ES-I3 (cell line): Measurements from ENCODE around the gene TRAPPC8.

Source experiments
- H3K36me3 ChIP-seq: 2 replicates; pipeline ENCODE4 v1.6.1; 2013; ENCODE audit warnings: mild to moderate bottlenecking, low read length, control low read depth, moderate library complexity; ENCODE audit not compliant: insufficient read depth
- H3K4me1 ChIP-seq: 2 replicates; pipeline ENCODE4 v1.6.1; 2013; ENCODE audit warnings: mild to moderate bottlenecking, control low read depth, low read length; ENCODE audit not compliant: insufficient read depth
- H3K9ac ChIP-seq: 2 replicates; pipeline ENCODE4 v1.6.1; 2013; ENCODE audit warnings: low read depth, mild to moderate bottlenecking, low read length, moderate library complexity
- H3K9me3 ChIP-seq: 2 replicates; pipeline ENCODE4 v1.6.1; 2013; ENCODE audit warnings: mild to moderate bottlenecking, low read length, moderate library complexity; ENCODE audit not compliant: control insufficient read depth, insufficient read depth

Gene TRAPPC8

GRCh38 chr18:31942999-31943877 is at the start of gene TRAPPC8:
Gene TRAPPC8, minus strand, starts transcription at chr18:31943128. Its CDS starts 364 bp downstream, at chr18:31942764.
- Histone ChIP-seq H3K9me3 (no peaks in the 10 kb centered on the region; the same call in 1 of the 2 replicates), H3K36me3 (no peaks in the 10 kb centered on the region), H3K4me1 (peaks cover 3% of the 10 kb centered on the region; the same call in 1 of the 2 replicates), H3K9ac (peak within 1 kb of the TSS; percentile 99)

DNA sequence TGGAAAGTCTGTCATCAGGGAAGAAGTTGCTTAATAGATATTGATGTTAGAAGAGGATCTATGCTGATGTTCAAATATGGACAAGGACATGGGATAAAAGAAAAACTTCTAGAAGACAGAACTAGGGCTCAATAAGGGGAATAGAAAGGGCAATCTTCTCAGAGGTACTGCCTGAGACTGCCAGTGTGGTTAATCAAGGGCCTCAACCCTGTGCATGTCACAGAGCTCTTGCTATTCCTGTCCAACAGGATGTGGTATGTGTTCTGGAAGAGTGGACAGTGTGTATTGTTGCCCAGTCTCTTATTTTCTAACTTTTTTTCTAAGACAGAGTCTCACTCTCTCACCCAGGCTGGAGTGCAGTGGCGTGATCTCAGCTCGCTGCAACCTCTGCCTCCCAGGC is 47.9 kb upstream of the TRAPPC8 start:
- Histone ChIP-seq H3K9ac (no peak overlapping the region), H3K36me3 (no peaks in the 10 kb centered on the region), H3K4me1 (peaks cover 5% of the 10 kb centered on the region), H3K9me3 (no peaks in the 10 kb centered on the region)

DNA sequence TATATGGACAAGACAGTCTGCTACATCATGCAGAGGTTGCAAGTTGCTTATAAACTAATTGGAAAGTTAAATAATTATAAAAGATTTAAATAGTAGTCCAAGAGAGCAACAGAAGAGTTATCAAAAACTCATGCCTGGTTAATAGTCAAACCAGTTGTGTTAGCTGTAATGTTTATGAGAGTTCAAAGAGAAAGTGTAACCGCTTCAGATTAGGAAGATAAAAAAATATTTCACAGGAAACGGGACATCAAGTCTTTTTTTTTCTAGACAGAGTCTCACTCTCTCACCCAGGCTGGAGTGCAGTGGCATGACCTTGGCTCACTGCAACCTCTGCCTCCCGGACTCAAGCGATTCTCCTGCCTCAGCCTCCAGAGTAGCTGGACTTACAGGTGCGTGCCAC is 41.0 kb upstream of the TRAPPC8 start:
- no peak overlapping the region for H3K9ac ChIP-seq
- no peaks in the 10 kb centered on the region for H3K4me1 ChIP-seq
- H3K9me3 ChIP-seq, result no peaks in the 10 kb centered on the region; the same call in 1 of the 2 replicates
- H3K36me3 ChIP-seq, result no peaks in the 10 kb centered on the region

DNA sequence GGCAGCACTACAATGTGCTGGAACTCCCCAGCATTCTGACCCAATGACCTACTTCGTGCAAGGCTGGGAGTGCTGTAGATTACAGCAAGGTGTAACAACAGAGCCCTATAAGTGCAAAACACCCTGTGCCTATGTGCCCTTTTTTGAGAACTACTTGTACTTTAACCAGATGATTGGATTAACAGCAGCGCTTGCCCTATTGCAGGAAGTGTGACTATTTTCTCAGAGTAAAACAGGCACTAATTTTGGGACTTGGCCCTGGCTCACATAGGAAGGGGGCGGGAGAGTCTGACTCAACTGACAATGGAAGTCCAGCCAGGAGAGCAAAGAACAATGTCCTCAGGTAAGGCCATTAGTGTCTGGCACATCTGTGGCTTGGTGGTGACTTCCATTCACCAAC is 40.1 kb upstream of the TRAPPC8 start:
- H3K4me1 ChIP-seq, result no peaks in the 10 kb centered on the region
- H3K36me3 ChIP-seq, result no peaks in the 10 kb centered on the region
- peaks cover 9% of the 10 kb centered on the region; the same call in 1 of the 2 replicates for H3K9me3 ChIP-seq
- no peak overlapping the region for H3K9ac ChIP-seq

- H3K9ac ChIP-seq, result no peak overlapping the region
- no peaks in the 10 kb centered on the region for H3K4me1 ChIP-seq
- H3K36me3 ChIP-seq, result no peaks in the 10 kb centered on the region
- H3K9me3 ChIP-seq, result peaks cover 12% of the 10 kb centered on the region; the same call in 1 of the 2 replicates
These were observed 37.9 kb upstream of the TRAPPC8 start for GRCh38 chr18:31980863-31981262.

- no peak overlapping the region for H3K9ac ChIP-seq
- H3K4me1 ChIP-seq, result no peaks in the 10 kb centered on the region
- H3K36me3 ChIP-seq, result no peaks in the 10 kb centered on the region
- H3K9me3 ChIP-seq, result peaks cover 12% of the 10 kb centered on the region; the same call in 1 of the 2 replicates
These were observed 36.8 kb upstream of the TRAPPC8 start for GRCh38 chr18:31979714-31980113.

- H3K9me3 ChIP-seq, result peaks cover 23% of the 10 kb centered on the region; the same call in 1 of the 2 replicates
- H3K9ac ChIP-seq, result no peak overlapping the region
- H3K4me1 ChIP-seq, result no peaks in the 10 kb centered on the region
- H3K36me3 ChIP-seq, result no peaks in the 10 kb centered on the region
These were observed 35.7 kb upstream of the TRAPPC8 start for GRCh38 chr18:31978616-31979015.

DNA sequence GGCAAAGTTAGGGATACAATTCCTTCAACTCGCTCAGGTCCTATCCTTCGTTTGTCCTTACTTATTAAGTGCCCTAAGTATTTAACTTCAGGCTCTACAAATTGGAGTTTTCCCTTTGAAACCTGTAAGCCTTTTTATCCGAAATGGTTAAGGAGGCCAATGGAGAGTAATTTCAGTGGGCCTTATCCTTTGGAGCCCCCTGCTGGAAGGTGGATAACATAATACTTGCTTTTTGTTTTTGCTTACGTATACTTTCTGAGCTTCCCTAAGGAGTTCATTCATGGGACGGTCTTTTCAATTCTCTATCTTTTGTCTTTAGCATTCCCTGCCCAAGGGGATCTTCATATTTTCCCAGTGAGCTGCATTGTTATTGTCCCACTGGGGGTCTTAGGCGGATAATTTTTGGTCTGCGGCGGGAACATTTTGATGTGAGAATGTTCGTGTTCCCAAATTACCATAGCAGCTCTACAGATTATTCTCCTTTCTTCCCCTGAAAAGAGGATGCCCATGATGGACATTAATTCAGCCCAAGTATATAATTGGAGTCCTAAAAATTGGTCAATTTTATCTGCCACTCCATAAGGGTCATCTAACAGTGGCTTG is 34.4 kb upstream of the TRAPPC8 start:
- no peaks in the 10 kb centered on the region for H3K4me1 ChIP-seq
- H3K36me3 ChIP-seq, result no peaks in the 10 kb centered on the region
- no peak overlapping the region for H3K9ac ChIP-seq
- peaks cover 28% of the 10 kb centered on the region; the same call in 1 of the 2 replicates for H3K9me3 ChIP-seq

DNA sequence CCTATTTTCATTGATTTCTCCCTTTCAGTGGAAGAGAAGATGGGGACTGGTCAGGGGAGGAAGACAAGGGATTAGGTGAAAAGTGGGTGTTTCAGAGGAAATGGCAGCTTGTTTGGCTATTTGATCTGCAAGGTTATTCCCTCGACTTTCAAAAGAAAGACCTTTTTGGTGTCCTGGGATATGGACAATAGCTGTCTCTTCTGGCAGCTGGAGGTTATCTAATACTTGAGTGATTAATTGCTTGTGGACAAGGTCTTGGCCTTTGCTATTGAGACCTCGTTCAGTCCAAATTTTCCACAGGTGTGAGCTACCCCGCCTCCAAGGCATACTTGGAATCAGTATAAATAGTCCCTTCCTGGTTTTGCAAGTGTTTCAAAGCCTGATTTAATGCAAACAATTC is 33.3 kb upstream of the TRAPPC8 start:
- no peak overlapping the region for H3K9ac ChIP-seq
- no peaks in the 10 kb centered on the region for H3K4me1 ChIP-seq
- no peaks in the 10 kb centered on the region for H3K36me3 ChIP-seq
- peaks cover 29% of the 10 kb centered on the region; the same call in 1 of the 2 replicates for H3K9me3 ChIP-seq

DNA sequence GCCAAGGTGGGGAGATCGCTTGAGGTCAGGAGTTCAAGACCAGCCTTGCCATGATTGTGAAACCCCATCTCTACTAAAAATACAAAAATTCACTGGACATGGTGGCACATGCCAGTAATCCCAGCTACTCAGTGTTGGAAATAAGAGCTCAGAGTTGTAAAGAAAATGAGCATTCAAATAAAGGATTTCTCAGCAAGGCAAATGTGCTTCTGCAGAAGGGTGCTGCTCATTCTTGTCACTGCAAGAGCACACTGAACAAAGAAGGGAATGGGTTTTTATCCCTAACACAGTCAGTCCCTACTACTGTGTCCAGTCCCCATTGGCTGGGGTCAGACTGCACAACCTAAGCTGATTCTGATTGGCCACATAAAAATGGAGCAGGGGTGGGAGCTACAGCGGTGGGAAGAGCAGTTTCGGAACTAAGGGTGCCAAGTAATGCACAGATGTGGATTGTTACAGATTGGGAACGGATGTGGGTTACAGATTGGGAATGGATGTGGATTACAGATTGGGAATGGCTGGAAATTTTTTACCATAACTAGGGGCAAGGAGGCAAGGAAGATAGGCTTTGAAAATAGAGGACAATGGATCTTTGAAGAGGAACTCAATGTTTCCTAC is 31.1 kb upstream of the TRAPPC8 start:
- H3K4me1 ChIP-seq, result no peaks in the 10 kb centered on the region
- no peak overlapping the region for H3K9ac ChIP-seq
- H3K9me3 ChIP-seq, result peaks cover 29% of the 10 kb centered on the region; the same call in 1 of the 2 replicates
- H3K36me3 ChIP-seq, result no peaks in the 10 kb centered on the region

- Histone ChIP-seq H3K36me3 (no peaks in the 10 kb centered on the region), H3K9me3 (peaks cover 17% of the 10 kb centered on the region; the same call in 1 of the 2 replicates), H3K9ac (no peak overlapping the region), H3K4me1 (no peaks in the 10 kb centered on the region)
These were observed 27.7 kb upstream of the TRAPPC8 start for GRCh38 chr18:31970617-31971016.

DNA sequence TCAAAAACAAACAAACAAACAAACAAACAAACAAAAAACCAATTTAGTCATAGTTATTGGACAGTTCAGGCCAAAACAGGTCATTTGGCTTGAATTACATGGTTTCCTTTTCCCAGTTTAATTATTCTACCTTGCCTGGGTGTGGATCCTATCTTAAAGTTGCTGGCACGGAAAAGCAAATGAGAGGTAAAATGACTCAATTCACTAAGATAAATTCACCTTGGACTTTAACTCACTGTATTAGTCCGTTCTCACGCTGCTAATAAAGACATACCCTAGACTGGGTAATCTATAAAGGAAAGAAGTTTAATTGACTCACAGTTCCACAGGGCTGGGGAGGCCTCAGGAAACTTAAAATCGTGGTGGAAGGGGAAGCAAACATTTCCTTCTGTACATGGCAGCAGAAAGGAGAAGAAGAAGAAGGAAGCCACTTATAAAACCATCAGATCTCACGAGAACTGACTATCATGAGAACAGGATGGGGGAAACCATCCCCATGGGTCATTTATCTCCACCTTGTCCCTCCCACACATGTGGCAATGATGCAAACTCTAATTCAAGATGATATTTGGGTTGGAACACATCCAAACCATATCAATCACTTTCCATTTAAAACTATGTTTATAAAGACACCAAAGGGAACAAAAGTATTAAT is 22.5 kb upstream of the TRAPPC8 start:
- Histone ChIP-seq H3K9me3 (no peaks in the 10 kb centered on the region), H3K9ac (no peak overlapping the region), H3K36me3 (no peaks in the 10 kb centered on the region), H3K4me1 (no peaks in the 10 kb centered on the region)

GRCh38 chr18:31957728-31958127 is 14.8 kb upstream of the TRAPPC8 start:
- Histone ChIP-seq H3K9me3 (no peaks in the 10 kb centered on the region), H3K36me3 (no peaks in the 10 kb centered on the region), H3K9ac (no peak overlapping the region), H3K4me1 (peaks cover 7% of the 10 kb centered on the region; the same call in 1 of the 2 replicates)

DNA sequence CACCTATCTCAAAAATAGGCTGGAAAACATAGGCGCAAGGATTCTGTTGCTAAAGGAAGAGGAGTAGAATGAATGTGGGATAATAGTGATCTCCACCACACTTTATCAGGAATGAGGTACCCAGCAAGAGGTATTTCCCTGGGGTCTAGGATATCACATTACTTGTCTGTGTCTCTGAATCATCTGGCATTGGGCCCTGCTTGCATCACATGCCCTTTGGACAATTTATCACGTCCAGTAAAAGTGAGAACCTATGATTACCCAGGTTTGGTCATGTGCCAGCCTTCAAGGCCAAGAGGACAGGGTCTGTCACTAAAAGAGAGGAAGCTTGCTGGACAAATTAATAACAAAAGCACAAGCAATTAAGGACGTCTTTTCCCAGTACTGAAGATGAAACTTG is 11.4 kb upstream of the TRAPPC8 start:
- Histone ChIP-seq H3K36me3 (no peaks in the 10 kb centered on the region), H3K9me3 (no peaks in the 10 kb centered on the region), H3K4me1 (peaks cover 11% of the 10 kb centered on the region), H3K9ac (no peak overlapping the region)
